HEK293T (cell line): Measurements from ENCODE around the gene EMX1.

ENCODE experiments used
- ELF4 ChIP-seq: fragments of 450-650 bp; IDR thresholded peaks from 2 replicates; pipeline ENCODE4 v1.6.1; 2017; ENCODE audit warnings: antibody characterized with exemption
- FOXM1 ChIP-seq: fragments of 450-650 bp; IDR thresholded peaks from 2 replicates; pipeline ENCODE4 v1.6.1; 2017; ENCODE audit warnings: mild to moderate bottlenecking, borderline replicate concordance

- no peak for TF ChIP-seq FOXM1
- no peak for TF ChIP-seq ELF4
Observed at GRCh38 chr2:72953976-72954375, 36.7 kb downstream of the EMX1 start.
